ENCODE data around the gene GNB1L. TPM values are rescaled to one million over a fixed set of nuclear protein-coding genes. Genes with fewer than 3 reads are reported as not detected.

The GNB1L gene
- total RNA-seq, 2 donors from 2014 or later, result 2.6 to 4.7 TPM

DNA sequence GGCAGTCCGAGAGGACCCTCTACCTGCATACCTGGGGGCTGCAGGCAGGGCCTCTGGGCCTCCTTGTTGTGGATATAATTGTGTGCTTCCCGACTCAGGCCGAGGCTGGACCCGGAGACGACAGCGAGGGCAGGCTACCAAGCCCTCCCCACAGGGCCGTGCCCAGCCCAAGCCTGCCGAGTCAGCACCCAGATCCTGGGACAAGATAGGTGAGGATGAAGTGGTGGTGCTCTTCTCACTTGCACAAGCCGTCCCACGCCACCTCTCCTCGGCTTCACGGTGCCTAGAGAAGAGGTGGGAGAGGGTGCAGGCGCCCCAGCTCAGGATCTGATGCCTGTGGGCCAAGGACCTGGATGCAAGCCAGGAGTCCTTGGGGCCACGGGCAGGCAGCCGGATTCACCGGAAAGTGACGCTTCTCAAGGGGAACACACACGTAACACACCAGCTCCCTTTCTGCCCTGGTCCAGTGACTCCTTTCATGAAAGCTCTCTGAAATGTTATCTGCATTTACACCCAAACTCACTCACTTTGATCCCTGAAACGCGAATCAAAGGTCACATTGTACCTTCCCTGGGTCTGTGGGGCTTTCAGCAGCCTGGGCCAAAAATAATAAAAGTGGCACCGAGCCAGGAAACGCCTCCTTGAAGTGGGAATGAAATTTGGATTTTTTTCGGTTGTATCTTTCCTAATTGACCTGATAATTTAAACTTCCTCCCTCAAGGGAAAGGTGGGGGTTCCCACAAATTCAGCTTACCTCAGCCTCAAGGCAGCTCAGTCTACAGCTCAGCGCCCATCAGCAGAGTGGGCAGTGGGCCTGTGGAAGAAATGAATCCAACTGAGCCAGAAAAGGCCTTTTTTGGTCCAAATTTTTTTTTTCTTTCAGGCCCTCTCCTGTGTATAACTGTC, 1.1 kb upstream of the GNB1L start:
- peaks cover 13% of the 10 kb centered on the region for H3K36me3 ChIP-seq
- H3K9me3 ChIP-seq, result no peaks in the 10 kb centered on the region
- peak overlapping the region; percentile 69 to 86 for H3K4me3 ChIP-seq
- TF ChIP-seq, protein P1, sequence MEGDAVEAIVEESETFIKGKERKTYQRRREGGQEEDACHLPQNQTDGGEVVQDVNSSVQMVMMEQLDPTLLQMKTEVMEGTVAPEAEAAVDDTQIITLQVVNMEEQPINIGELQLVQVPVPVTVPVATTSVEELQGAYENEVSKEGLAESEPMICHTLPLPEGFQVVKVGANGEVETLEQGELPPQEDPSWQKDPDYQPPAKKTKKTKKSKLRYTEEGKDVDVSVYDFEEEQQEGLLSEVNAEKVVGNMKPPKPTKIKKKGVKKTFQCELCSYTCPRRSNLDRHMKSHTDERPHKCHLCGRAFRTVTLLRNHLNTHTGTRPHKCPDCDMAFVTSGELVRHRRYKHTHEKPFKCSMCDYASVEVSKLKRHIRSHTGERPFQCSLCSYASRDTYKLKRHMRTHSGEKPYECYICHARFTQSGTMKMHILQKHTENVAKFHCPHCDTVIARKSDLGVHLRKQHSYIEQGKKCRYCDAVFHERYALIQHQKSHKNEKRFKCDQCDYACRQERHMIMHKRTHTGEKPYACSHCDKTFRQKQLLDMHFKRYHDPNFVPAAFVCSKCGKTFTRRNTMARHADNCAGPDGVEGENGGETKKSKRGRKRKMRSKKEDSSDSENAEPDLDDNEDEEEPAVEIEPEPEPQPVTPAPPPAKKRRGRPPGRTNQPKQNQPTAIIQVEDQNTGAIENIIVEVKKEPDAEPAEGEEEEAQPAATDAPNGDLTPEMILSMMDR (IDR thresholded peaks at IDR 0.05), result no peak
- H3K27me3 ChIP-seq, result no peaks in the 10 kb centered on the region
- H3K4me1 ChIP-seq, result peaks cover 0 to 34% of the 10 kb centered on the region in 2 donors
- H3K27ac ChIP-seq, result peak overlapping the region; percentile 91 to 98
- DNase-seq (ENCODE audit: low spot score), result peak; percentile 82

DNA sequence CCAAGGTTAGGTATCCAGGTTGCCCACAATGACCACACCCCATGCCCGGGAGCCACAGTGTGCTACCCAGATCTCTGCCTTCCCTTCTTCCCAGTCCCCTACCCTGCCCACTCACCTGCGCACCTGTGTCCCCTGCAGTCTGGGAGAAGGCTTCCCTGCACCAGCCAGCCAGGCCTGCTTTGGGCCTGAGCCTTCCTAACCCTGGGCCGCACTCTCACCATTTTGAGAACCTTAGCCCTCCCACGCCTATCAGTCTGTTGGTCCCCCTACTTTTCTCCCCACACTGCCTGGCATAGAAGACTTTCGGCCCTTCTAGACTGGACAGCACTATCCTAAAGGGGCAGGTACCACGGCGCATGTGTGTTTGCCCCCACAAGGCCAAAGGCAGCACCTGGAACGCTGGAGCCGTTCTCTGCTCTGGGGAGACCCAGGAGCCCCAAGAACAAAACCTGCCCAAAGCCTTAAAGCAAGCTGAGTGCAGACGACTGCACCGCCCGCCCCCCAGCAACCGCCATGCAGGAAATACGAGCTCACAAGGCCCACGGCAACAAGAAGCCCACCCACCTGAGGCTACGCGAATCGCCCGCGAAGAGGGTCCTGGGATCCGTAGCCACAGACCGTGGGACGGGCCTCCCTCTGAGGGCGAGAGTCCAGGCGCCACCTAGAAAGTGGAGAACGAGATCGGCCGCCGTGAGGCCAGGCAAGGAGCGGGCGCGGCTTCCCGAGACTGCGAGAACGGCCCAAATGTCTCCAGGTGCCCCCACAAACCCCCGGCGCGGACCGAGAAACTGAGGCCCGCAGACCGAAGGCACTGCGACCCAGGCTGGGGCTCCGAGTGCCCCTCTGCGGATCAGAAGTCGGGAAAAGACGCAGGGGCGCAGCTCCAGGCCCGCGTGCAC, 546 bp downstream of the GNB1L start:
- TF ChIP-seq, protein P1 (IDR thresholded peaks at IDR 0.05), result no peak
- Histone ChIP-seq H3K36me3 (peaks cover 17% of the 10 kb centered on the region), H3K4me1 (peaks cover 0 to 34% of the 10 kb centered on the region in 2 donors), H3K27ac (peak overlapping the region; percentile 91 to 98), H3K4me3 (peak overlapping the region; percentile 69 to 86), H3K9me3 (no peaks in the 10 kb centered on the region), H3K27me3 (no peaks in the 10 kb centered on the region)
- DNase-seq (ENCODE audit: low spot score), result peak; percentile 58

GRCh38 chr22:19853058-19853878, 1.4 kb downstream of the GNB1L start:
- peaks cover 17% of the 10 kb centered on the region for H3K36me3 ChIP-seq
- DNase-seq (ENCODE audit: low spot score), result peak; percentile 44
- TF ChIP-seq, protein P1 (IDR thresholded peaks at IDR 0.05), result no peak
- peaks cover 0 to 34% of the 10 kb centered on the region in 2 donors for H3K4me1 ChIP-seq
- H3K27me3 ChIP-seq, result no peaks in the 10 kb centered on the region
- H3K9me3 ChIP-seq, result no peaks in the 10 kb centered on the region
- peak overlapping the region in 1 of 2 donors; percentile 98 for H3K27ac ChIP-seq
- peak overlapping the region; percentile 69 to 86 for H3K4me3 ChIP-seq

DNA sequence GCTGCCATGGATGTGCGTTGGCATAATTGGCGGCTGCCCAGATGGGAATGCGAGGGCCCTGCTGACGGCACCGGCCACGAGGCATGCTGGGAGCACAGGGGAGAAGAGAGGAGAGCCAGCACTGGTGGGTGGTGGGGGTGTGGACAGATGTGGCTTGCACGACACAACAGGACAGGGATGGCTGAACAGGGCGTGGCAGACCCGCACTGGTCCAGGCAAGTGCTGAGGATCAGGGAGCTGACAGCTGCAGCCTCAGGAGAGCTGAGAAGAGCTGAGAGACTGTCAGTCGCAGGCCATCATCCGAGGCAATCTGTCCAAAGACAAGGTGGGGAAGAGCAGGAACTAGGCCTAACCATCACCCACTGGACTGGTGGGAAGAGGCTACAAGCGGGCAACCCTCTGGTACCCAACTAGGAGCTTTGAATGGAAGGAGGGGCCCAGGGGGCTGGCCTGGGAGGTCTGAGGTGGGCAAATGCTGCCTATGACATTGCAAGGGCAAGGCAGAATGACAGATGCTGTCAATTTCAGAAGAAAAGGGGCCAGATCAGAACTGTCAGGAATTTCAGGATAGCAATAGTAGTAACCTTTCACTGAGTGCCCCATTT, 2.4 kb downstream of the GNB1L start:
- peaks cover 17% of the 10 kb centered on the region for H3K36me3 ChIP-seq
- H3K27ac ChIP-seq, result no peak overlapping the region
- peak; percentile 56 for DNase-seq (ENCODE audit: low spot score)

More for the DNA sequence above, 2.4 kb downstream of the GNB1L start:
- Histone ChIP-seq H3K4me1 (peaks cover 0 to 34% of the 10 kb centered on the region in 2 donors), H3K9me3 (no peaks in the 10 kb centered on the region), H3K4me3 (no peak overlapping the region), H3K27me3 (no peaks in the 10 kb centered on the region)
- TF ChIP-seq, protein P1 (IDR thresholded peaks at IDR 0.05), result no peak

Measured in right atrium auricular region (tissue), 2 donors.